ENCODE results near the gene OCLN. TPM values are rescaled to one million over a fixed set of nuclear protein-coding genes. Genes with fewer than 3 reads are reported as not detected.
"Not testable (repeated sequence)": the region's sequence is repeated elsewhere in the genome, so short reads cannot be mapped to it uniquely, and the experiment has no call there.

Gene OCLN
- total RNA-seq, 1 donor from 2014 or later: 0.11 TPM

DNA sequence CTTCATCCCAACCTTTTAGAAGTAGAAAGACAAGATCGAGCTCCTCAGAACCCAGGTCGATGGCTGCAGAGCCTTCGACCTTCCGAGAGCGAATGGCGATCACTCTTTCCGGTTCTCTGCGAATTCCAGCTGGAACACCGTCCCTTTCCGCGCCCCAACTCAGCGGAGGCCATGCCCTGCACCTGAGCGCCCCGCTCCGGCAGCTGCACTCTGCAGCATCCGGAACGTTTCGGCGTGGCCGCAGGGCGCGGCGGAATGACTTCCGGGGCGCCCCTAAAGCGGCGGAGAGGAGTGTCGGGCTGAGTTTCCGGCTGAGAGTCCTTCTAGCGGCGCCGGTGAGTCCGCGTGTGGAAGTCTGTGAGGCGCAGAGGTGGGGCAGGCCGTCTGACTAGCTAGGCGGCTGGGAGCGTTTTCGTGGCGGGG, 67.3 kb downstream of the OCLN start, which contains the start of gene GTF2H2C:
GTF2H2C (plus strand) TSS at position 284 of the 423 bp plus-strand sequence. CDS start 4,942 bp downstream, outside the sequence.
- Mint-ChIP-seq H3K27ac (peak within 1 kb of the TSS; percentile 89), H3K4me3 (ENCODE audit: low read depth) (peak within 1 kb of the TSS; percentile 94)
- intact Hi-C loops (cut with micrococcal nuclease); H3K27me3 Mint-ChIP-seq (ENCODE audit: low read depth); H3K4me1 Mint-ChIP-seq (ENCODE audit: low read depth); H3K9me3 Mint-ChIP-seq; H3K36me3 Mint-ChIP-seq (ENCODE audit: low read depth): not testable (repeated sequence)
- peak; percentile 75 for DNase-seq (ENCODE audit: low spot score)

DNA sequence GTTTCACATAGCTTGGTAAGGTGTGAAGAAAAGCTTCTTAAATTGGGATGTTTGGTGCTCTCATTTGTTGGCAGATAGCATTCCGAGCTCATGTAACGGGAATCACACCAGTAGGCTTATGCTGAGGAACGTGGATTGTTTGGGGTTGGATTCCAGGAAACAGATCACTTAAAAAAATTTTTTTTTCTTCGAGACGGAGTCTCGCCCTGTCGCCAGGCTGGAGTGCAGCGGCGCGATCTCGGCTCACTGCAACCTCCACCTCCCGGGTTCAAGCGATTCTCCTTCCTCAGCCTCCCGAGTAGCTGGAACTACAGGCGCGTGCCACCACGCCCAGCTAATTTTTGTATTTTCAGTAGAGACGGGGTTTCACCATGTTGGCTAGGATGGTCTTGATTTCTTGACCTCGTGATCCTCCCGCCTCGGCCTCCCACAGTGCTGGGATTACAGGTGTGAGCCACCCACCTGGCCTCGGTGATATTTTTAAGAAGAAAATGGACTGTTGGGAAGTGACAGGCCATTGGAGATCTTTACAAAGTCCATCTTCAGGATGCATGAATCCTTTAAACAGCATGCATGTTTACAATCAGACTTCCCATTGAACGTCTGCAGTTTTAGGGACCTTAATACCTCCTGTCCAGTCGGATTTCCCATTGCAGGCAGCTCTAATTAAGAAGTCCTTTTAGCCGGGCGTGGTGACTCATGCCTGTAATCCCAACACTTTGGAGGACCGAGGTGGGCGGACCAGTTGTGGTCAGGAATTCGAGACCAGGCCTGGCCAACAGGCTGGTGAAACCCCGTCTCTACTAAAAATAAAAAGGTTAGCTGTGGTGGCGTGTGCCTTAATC, 68.2 kb downstream of the OCLN start:
- H3K4me1 Mint-ChIP-seq (ENCODE audit: low read depth); H3K9me3 Mint-ChIP-seq; H3K27ac Mint-ChIP-seq; H3K36me3 Mint-ChIP-seq (ENCODE audit: low read depth); H3K27me3 Mint-ChIP-seq (ENCODE audit: low read depth); intact Hi-C loops (cut with micrococcal nuclease); DNase-seq (ENCODE audit: low spot score): not testable (repeated sequence)
- peak overlapping the region; percentile 60 for H3K4me3 Mint-ChIP-seq (ENCODE audit: low read depth)

- H3K36me3 Mint-ChIP-seq (ENCODE audit: low read depth); DNase-seq (ENCODE audit: low spot score); intact Hi-C loops (cut with micrococcal nuclease); H3K9me3 Mint-ChIP-seq; H3K4me1 Mint-ChIP-seq (ENCODE audit: low read depth); H3K27me3 Mint-ChIP-seq (ENCODE audit: low read depth); H3K4me3 Mint-ChIP-seq (ENCODE audit: low read depth); H3K27ac Mint-ChIP-seq: not testable (repeated sequence)
Measured at GRCh38 chr5:69566172-69566571, 73.6 kb downstream of the OCLN start.

- H3K27me3 Mint-ChIP-seq (ENCODE audit: low read depth); DNase-seq (ENCODE audit: low spot score); H3K4me3 Mint-ChIP-seq (ENCODE audit: low read depth); H3K4me1 Mint-ChIP-seq (ENCODE audit: low read depth); H3K9me3 Mint-ChIP-seq; intact Hi-C loops (cut with micrococcal nuclease); H3K27ac Mint-ChIP-seq; H3K36me3 Mint-ChIP-seq (ENCODE audit: low read depth): not testable (repeated sequence)
Measured at GRCh38 chr5:69568072-69568471, 75.5 kb downstream of the OCLN start.

DNA sequence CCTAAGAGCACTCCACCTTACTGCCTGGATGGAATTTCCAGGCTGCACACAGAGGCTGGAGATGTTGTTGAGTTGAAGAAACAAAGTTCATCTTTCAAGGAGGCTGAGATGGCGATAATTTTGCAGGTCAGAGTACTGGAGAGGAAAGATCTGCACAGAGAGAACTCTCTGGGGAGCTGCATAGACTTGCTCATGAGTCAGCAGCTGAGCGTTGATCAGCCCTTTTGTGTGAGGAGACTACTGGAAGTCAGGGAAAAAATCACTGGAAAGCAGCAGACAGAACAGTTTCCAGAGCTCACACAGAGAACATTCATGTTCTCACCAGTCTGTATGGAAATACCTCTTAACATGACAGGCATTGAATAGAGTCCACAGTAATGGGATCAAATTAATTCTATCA, 90.8 kb downstream of the OCLN start:
- DNase-seq (ENCODE audit: low spot score); H3K27ac Mint-ChIP-seq; H3K36me3 Mint-ChIP-seq (ENCODE audit: low read depth); H3K27me3 Mint-ChIP-seq (ENCODE audit: low read depth); H3K4me1 Mint-ChIP-seq (ENCODE audit: low read depth); H3K4me3 Mint-ChIP-seq (ENCODE audit: low read depth); H3K9me3 Mint-ChIP-seq; intact Hi-C loops (cut with micrococcal nuclease): not testable (repeated sequence)

- DNase-seq (ENCODE audit: low spot score); H3K4me3 Mint-ChIP-seq (ENCODE audit: low read depth); H3K9me3 Mint-ChIP-seq; H3K36me3 Mint-ChIP-seq (ENCODE audit: low read depth); intact Hi-C loops (cut with micrococcal nuclease); H3K27me3 Mint-ChIP-seq (ENCODE audit: low read depth); H3K4me1 Mint-ChIP-seq (ENCODE audit: low read depth); H3K27ac Mint-ChIP-seq: not testable (repeated sequence)
Measured at GRCh38 chr5:69596114-69596840, 103.7 kb downstream of the OCLN start.

- H3K36me3 Mint-ChIP-seq (ENCODE audit: low read depth); H3K27ac Mint-ChIP-seq; DNase-seq (ENCODE audit: low spot score); H3K4me3 Mint-ChIP-seq (ENCODE audit: low read depth); intact Hi-C loops (cut with micrococcal nuclease); H3K9me3 Mint-ChIP-seq; H3K4me1 Mint-ChIP-seq (ENCODE audit: low read depth); H3K27me3 Mint-ChIP-seq (ENCODE audit: low read depth): not testable (repeated sequence)
Measured at GRCh38 chr5:69601947-69602346, 109.4 kb downstream of the OCLN start.

DNA sequence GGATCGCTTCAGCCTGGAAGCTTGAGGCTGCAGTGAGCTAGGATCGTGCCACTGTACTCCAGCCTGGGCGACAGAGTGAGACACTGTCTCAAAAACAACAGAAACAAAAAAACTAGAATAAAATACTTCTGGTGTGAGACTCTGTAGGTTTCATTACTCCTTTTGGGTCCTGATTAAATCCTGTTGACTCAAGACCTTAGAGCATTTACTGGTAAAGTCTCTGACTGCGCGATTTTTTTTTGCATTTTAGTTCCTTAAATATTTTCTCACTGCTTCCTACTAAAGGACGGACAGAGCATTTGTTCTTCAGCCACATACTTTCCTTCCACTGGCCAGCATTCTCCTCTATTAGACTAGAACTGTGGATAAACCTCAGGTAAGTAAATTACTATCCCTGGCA, 114.2 kb downstream of the OCLN start:
- H3K36me3 Mint-ChIP-seq (ENCODE audit: low read depth); H3K4me3 Mint-ChIP-seq (ENCODE audit: low read depth); H3K27ac Mint-ChIP-seq; H3K9me3 Mint-ChIP-seq; H3K27me3 Mint-ChIP-seq (ENCODE audit: low read depth); H3K4me1 Mint-ChIP-seq (ENCODE audit: low read depth); intact Hi-C loops (cut with micrococcal nuclease); DNase-seq (ENCODE audit: low spot score): not testable (repeated sequence)

Other genes with a start within 250 kb of the OCLN start
- 10.0 and 10.1 TPM in 2 replicates for gene CCDC125, start 160.0 kb upstream of the OCLN start, total RNA-seq
- gene AK6, start 123.3 kb upstream of the OCLN start, total RNA-seq: 59.8 and 60.1 TPM in 2 replicates
- gene TAF9, start 123.3 kb upstream of the OCLN start, total RNA-seq: 58.0 and 63.2 TPM in 2 replicates
- gene RAD17, start 123.0 kb upstream of the OCLN start, total RNA-seq: 24.7 and 28.0 TPM in 2 replicates
- 0.14 and 0.16 TPM in 2 replicates for gene MARVELD2, start 77.7 kb upstream of the OCLN start, total RNA-seq
- gene GTF2H2C, start 67.4 kb downstream of the OCLN start, total RNA-seq: 49.5 and 49.7 TPM in 2 replicates

Measured in activated T-helper 2 cell treated with anti-CD3 and anti-CD28 coated beads, Interferon-gamma antibody, Interleukin-2, Interleukin-4, amounts not matched to agents 10 μg/mL and 5 μg/mL and 100 μg/mL, durations not matched to agents 14 hours and 24 hours and 36 hours (primary cell).